ENCODE measurements around the gene PFN3. TPM values are rescaled to one million over a fixed set of nuclear protein-coding genes. Genes with fewer than 3 reads are reported as not detected.

Gene PFN3
- total RNA-seq, 1 experiment from 2014 or later, result 0.48 TPM

DNA sequence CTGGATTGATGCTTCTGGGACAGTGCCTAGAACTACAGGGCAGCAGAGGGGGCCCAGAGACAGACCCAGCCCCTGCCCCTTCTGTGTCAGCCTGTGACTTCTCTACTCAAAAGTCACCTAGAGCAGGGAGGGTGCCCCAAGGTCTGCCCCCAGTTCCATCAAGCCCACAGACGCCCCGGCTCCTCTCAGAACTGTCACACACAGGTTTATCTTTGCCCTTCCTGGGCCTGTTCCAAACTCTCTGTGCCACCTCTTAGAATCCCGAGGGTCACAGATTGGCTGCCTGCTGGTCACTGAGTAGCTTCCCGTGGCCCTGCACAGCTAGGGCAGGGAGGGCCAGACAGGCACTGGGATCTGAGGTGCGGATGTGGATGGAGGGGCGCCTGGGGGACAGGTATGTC, 41.0 kb downstream of the PFN3 start:
- peaks cover 14% of the 10 kb centered on the region for H3K9me3 Mint-ChIP-seq
- no peaks in the 10 kb centered on the region for H3K36me3 Mint-ChIP-seq
- H3K4me3 Mint-ChIP-seq, result no peak overlapping the region
- peaks cover 31% of the 10 kb centered on the region for H3K27me3 Mint-ChIP-seq (ENCODE audit: low read depth)
- ChIA-PET POLR2A (no interaction called here), CTCF (interaction anchor here (1.2 to 4.6 kb wide), 5 partner anchors 10 to 50 kb away, joined by 3 to 26 read pairs (median 6); no protein-coding TSS in a partner anchor)
- H3K4me1 Mint-ChIP-seq, result peaks cover 21% of the 10 kb centered on the region
- ATAC-seq (no peak), DNase-seq (ENCODE audit: low spot score) (no peak)
- TF ChIP-seq ZMAT4 (CRISPR knock-in tag; IDR thresholded peaks at IDR 0.05) (no peak), ATF6 (CRISPR knock-in tag; IDR thresholded peaks at IDR 0.05) (no peak), TEAD4 (CRISPR knock-in tag; IDR thresholded peaks at IDR 0.05) (no peak), GRHL2 (CRISPR knock-in tag; IDR thresholded peaks at IDR 0.05; ENCODE audit: insufficient replicate concordance, severe bottlenecking) (no peak), RELA (CRISPR knock-in tag; IDR thresholded peaks at IDR 0.05; ENCODE audit: borderline replicate concordance) (no peak), NR2C2 (CRISPR knock-in tag; IDR thresholded peaks at IDR 0.05) (no peak), TEAD1 (CRISPR knock-in tag; IDR thresholded peaks at IDR 0.05) (no peak), ZNF232 (CRISPR knock-in tag; IDR thresholded peaks at IDR 0.05) (no peak), FOXP1 (CRISPR knock-in tag; IDR thresholded peaks at IDR 0.05; ENCODE audit: borderline replicate concordance) (no peak), FOXJ3 (CRISPR knock-in tag; IDR thresholded peaks at IDR 0.05; ENCODE audit: borderline replicate concordance) (no peak), IRF1 (CRISPR knock-in tag; IDR thresholded peaks at IDR 0.05) (no peak)
- TF ChIP-seq, protein P1, sequence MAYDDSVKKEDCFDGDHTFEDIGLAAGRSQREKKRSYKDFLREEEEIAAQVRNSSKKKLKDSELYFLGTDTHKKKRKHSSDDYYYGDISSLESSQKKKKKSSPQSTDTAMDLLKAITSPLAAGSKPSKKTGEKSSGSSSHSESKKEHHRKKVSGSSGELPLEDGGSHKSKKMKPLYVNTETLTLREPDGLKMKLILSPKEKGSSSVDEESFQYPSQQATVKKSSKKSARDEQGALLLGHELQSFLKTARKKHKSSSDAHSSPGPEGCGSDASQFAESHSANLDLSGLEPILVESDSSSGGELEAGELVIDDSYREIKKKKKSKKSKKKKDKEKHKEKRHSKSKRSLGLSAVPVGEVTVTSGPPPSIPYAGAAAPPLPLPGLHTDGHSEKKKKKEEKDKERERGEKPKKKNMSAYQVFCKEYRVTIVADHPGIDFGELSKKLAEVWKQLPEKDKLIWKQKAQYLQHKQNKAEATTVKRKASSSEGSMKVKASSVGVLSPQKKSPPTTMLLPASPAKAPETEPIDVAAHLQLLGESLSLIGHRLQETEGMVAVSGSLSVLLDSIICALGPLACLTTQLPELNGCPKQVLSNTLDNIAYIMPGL (CRISPR knock-in tag; IDR thresholded peaks at IDR 0.05), result no peak
- TF ChIP-seq, protein P2, sequence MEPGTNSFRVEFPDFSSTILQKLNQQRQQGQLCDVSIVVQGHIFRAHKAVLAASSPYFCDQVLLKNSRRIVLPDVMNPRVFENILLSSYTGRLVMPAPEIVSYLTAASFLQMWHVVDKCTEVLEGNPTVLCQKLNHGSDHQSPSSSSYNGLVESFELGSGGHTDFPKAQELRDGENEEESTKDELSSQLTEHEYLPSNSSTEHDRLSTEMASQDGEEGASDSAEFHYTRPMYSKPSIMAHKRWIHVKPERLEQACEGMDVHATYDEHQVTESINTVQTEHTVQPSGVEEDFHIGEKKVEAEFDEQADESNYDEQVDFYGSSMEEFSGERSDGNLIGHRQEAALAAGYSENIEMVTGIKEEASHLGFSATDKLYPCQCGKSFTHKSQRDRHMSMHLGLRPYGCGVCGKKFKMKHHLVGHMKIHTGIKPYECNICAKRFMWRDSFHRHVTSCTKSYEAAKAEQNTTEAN (CRISPR knock-in tag; IDR thresholded peaks at IDR 0.05), result no peak
- TF ChIP-seq, protein P3, sequence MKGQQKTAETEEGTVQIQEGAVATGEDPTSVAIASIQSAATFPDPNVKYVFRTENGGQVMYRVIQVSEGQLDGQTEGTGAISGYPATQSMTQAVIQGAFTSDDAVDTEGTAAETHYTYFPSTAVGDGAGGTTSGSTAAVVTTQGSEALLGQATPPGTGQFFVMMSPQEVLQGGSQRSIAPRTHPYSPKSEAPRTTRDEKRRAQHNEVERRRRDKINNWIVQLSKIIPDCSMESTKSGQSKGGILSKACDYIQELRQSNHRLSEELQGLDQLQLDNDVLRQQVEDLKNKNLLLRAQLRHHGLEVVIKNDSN (CRISPR knock-in tag; IDR thresholded peaks at IDR 0.05), result no peak
- no peak overlapping the region for H3K27ac Mint-ChIP-seq

GRCh38 chr5:177358370-177358819, 42.1 kb downstream of the PFN3 start:
- POLR2A ChIA-PET, result no interaction called here
- no peak overlapping the region for H3K4me3 Mint-ChIP-seq

More at GRCh38 chr5:177358370-177358819, 42.1 kb downstream of the PFN3 start:
- H3K4me1 Mint-ChIP-seq, result peaks cover 12% of the 10 kb centered on the region
- H3K27me3 Mint-ChIP-seq (ENCODE audit: low read depth), result peaks cover 38% of the 10 kb centered on the region
- no peak overlapping the region for H3K27ac Mint-ChIP-seq
- H3K36me3 Mint-ChIP-seq, result no peaks in the 10 kb centered on the region
- CTCF ChIA-PET, result interaction anchor here (1.1 to 4.6 kb wide), 5 partner anchors 9 to 49 kb away, joined by 3 to 26 read pairs (median 4); no protein-coding TSS in a partner anchor
- no peak for ATAC-seq
- TF ChIP-seq NFYB (CRISPR knock-in tag; conservative IDR thresholded peaks at IDR 0.05; ENCODE audit: low read depth) (no peak), IRF1 (CRISPR knock-in tag; IDR thresholded peaks at IDR 0.05) (no peak), ZNF423 (CRISPR knock-in tag; IDR thresholded peaks at IDR 0.05) (no peak), TEAD1 (CRISPR knock-in tag; IDR thresholded peaks at IDR 0.05) (no peak), NR1H2 (CRISPR knock-in tag; IDR thresholded peaks at IDR 0.05) (no peak), E2F4 (CRISPR knock-in tag; IDR thresholded peaks at IDR 0.05; ENCODE audit: borderline replicate concordance, low read depth) (no peak)
- DNase-seq (ENCODE audit: low spot score), result no peak
- H3K9me3 Mint-ChIP-seq, result peaks cover 14% of the 10 kb centered on the region
